Prostate gland (tissue), 2 donors: Measurements from ENCODE around the gene TRMT11. TPM values are rescaled to one million over a fixed set of nuclear protein-coding genes. Genes with fewer than 3 reads are reported as not detected.
"Not testable (repeated sequence)": the region's sequence is repeated elsewhere in the genome, so short reads cannot be mapped to it uniquely, and the experiment has no call there.

Experiments
- DNase-seq: peaks from one replicate; pipeline ENCODE4 v3.0.0-alpha.2; 2019; ENCODE audit warnings: low spot score
- H3K27ac ChIP-seq, 2 donors: fragments of 200-600 bp; sonication (generic); 2 replicates each; pipeline ENCODE4 v1.5.1; 2017 to 2019
- H3K27me3 ChIP-seq: fragments of 200-600 bp; sonication (generic); replicated peaks from 2 replicates; pipeline ENCODE4 v1.5.1; 2019; ENCODE audit not compliant: insufficient read depth
- H3K36me3 ChIP-seq, 2 donors: fragments of 200-600 bp; sonication (generic); 1 replicate in 1 of 2; 2 replicates in 1 of 2; pipeline versions ENCODE4 v1.5.1 to v1.8.1; 2017 to 2019
- H3K4me1 ChIP-seq: fragments of 200-600 bp; sonication (generic); replicated peaks from 2 replicates; pipeline ENCODE4 v1.5.1; 2019
- H3K4me3 ChIP-seq, 2 donors: fragments of 200-600 bp; sonication (generic); 2 replicates each; pipeline ENCODE4 v1.5.1; 2017 to 2019
- H3K9me3 ChIP-seq: fragments of 200-600 bp; sonication (generic); 2 replicates; pipeline ENCODE4 v1.5.1; 2017
- POLR2A ChIP-seq: fragments of 450-650 bp; IDR thresholded peaks from one replicate; pipeline ENCODE4 v1.6.1; 2016; ENCODE audit warnings: antibody characterized with exemption, mild to moderate bottlenecking
- POLR2AphosphoS5 ChIP-seq: sonication (generic); formaldehyde crosslinking; IDR thresholded peaks from one replicate; pipeline ENCODE4 v1.6.1; 2017; ENCODE audit warnings: antibody characterized with exemption
- WGBS: methylation state at CpG from one replicate; pipeline ENCODE4 v1.1.5; 2018; 5-methylcytosine and 5-hydroxymethylcytosine counted together
- intact Hi-C: fragments of 100-400 bp; cut with DNase I; formaldehyde crosslinking; loops from one replicate; pipeline ENCODE4 v1.14.2; 2022
- total RNA-seq, 2 donors: library from RNA; depleted of rRNA; stranded (reverse); fragments of >200 nt; gene quantifications; one replicate each; pipeline ENCODE4 v1.1.0, GENCODE V29; 2016
- TF ChIP-seq, protein P1 (sequence below), 4 experiments: fragments of 200-600 bp in 2 of 4; fragments of 450-650 bp in 2 of 4; sonication (generic) in 2 of 4; IDR thresholded peaks; 1 replicate in 3 of 4; 2 replicates in 1 of 4; pipeline ENCODE4 v1.5.1; 2016 to 2019; ENCODE audit warnings: antibody characterized with exemption in 4 of 4, mild to moderate bottlenecking in 2 of 4, moderate library complexity in 2 of 4

TRMT11 gene
- total RNA-seq, 2 donors from 2014 or later, result 28.3 to 35.0 TPM

DNA sequence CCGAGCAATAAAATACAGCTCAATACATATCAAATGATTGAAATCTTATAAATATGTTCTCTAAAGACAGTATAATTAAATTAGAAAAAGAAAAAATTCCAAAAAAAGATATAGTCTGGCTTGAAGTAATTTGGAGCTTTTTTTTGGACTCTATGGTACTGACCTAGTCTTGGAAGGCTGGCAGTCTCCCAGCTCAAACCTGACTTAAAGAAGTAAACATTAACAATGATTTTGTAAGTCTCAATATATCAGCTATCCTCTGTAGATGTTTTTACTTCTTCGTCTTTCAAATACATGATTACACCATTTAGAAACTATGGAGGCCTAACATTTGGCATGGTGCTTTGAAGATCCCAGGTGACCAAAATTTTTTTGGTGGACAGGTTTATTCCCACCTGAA is 15.6 kb upstream of the TRMT11 start:
- Histone ChIP-seq H3K9me3 (no peaks in the 10 kb centered on the region), H3K4me3 (no peak overlapping the region), H3K27ac (no peak overlapping the region), H3K36me3 (no peaks in the 10 kb centered on the region), H3K4me1 (no peaks in the 10 kb centered on the region), H3K27me3 (no peaks in the 10 kb centered on the region)
- 92% methylated on average over 2 of the region's 2 CpGs for WGBS
- no peak for DNase-seq
- intact Hi-C loops, result loop anchor here (5.0 kb wide), 2 partner anchors 113 to 178 kb away; partner anchors contain the start of gene NCOA7
- no peak for TF ChIP-seq POLR2AphosphoS5
- TF ChIP-seq POLR2A, result no peak
- TF ChIP-seq, protein P1, sequence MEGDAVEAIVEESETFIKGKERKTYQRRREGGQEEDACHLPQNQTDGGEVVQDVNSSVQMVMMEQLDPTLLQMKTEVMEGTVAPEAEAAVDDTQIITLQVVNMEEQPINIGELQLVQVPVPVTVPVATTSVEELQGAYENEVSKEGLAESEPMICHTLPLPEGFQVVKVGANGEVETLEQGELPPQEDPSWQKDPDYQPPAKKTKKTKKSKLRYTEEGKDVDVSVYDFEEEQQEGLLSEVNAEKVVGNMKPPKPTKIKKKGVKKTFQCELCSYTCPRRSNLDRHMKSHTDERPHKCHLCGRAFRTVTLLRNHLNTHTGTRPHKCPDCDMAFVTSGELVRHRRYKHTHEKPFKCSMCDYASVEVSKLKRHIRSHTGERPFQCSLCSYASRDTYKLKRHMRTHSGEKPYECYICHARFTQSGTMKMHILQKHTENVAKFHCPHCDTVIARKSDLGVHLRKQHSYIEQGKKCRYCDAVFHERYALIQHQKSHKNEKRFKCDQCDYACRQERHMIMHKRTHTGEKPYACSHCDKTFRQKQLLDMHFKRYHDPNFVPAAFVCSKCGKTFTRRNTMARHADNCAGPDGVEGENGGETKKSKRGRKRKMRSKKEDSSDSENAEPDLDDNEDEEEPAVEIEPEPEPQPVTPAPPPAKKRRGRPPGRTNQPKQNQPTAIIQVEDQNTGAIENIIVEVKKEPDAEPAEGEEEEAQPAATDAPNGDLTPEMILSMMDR (IDR thresholded peaks at IDR 0.05), result no peak

DNA sequence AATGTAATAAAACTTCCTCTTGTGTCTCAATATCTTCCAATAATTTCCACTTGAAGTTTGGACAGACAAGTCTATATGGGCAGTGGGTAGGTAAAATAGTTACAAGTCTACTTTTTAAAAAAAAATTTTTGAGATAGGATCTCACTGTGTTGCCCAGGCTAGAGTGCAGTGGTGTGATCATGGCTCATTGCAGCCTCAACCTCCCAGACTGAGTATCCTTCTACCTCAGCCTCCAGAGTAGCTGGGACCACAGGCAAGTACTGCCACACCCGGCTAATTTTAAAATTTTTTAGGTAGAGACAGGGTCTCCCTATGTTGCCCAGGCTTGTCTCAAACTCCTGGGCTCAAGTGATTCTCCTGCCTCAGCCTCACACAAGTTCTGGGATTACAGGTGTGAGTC is 13.9 kb upstream of the TRMT11 start:
- H3K36me3 ChIP-seq, H3K4me3 ChIP-seq, DNase-seq, H3K27me3 ChIP-seq, H3K27ac ChIP-seq, H3K4me1 ChIP-seq, H3K9me3 ChIP-seq: not testable (repeated sequence)
- intact Hi-C loops, result loop anchor here (5.0 kb wide), 2 partner anchors 115 to 180 kb away; partner anchors contain the start of gene NCOA7
- 88% methylated on average over 1 of the region's 1 CpG for WGBS

DNA sequence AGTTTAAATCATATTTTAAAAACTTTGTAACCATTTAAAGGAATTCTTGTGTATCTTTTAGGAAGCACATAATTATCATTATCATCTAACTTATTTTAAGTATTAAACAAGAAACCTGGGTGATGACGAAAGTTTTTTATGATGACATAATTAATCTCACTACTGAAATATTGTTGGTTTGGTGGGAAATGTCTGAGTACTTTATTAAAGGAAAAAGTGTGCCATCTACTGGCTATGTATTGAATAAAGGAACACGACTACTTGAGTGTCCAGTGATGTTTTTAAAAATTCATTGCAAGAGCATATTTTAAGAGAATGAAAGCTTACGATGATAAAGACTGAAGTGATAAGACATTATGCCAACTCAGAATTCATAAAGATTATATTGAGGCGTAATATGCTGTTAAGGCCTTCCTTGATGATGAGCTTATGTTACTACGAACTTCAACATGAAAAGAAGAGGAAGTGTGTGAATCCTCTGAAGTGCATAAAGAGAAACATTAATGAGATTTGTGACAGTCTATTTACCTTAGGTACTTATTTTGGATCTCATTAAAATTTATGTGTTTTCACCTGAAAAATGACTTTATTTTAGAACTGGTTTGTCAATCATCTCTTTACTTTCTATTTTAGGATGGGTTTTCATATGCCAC is 12.0 kb upstream of the TRMT11 start:
- Histone ChIP-seq H3K4me1 (no peaks in the 10 kb centered on the region), H3K36me3 (no peaks in the 10 kb centered on the region), H3K27ac (no peak overlapping the region), H3K27me3 (no peaks in the 10 kb centered on the region), H3K4me3 (no peak overlapping the region), H3K9me3 (no peaks in the 10 kb centered on the region)
- intact Hi-C loops, result loop anchor here (5.0 kb wide), 2 partner anchors 117 to 182 kb away; partner anchors contain the start of gene NCOA7
- WGBS, result 22% methylated on average over 5 of the region's 5 CpGs
- no peak for TF ChIP-seq POLR2A
- TF ChIP-seq, protein P1 (IDR thresholded peaks at IDR 0.05), result peak in 3 of 4 experiments; percentile 43 to 68 (median 66)
- DNase-seq, result no peak

DNA sequence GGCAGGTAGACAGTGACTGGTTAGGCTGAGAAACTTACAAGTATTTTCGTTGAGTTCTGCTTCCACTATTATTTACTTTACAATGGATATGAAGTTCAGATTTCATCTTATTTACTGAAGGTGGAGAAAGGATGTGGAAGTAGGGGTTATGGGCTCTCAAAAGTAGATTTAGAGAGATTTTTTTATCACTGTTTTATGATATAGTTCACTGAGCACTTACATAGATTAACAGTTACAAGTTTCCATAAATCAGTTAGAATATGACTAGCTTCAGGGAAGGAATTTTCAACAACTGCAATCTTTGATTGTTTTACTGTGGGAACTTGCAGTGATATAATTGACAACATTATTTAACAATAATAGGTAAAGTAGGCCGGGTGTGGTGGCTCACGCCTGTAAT is 7.2 kb upstream of the TRMT11 start:
- 72% methylated on average over 3 of the region's 3 CpGs for WGBS
- H3K36me3 ChIP-seq, result no peaks in the 10 kb centered on the region
- no peak for DNase-seq

DNA sequence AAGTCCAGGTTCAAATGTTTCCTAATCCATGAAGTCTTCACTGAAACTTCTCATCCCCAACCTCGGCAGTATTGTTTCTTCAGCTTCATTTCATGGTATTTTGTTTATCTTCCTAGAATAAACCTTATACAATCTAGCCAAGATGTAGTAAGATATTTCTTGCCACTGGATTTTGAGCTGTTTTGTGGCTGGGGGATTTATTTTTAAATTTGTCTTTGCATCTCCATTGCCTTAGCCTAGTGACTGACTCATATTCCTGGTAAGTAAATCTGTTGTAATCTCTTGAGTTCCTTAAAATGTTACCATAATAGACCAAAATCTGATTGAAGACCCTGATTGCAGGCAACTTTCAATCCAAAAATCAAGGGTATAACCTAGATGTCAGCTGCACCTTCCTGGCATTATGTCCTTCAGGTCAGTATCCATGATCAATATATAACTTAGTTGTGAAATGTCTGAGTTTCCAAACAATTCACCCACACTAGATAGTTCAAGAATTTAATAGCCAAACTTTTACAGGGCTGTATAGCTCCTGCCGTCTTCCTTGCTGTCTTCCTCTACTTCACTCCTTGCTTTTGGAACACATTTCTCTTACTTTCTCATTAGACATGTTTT is 4.7 kb upstream of the TRMT11 start:
- TF ChIP-seq, protein P1 (IDR thresholded peaks at IDR 0.05), result no peak
- TF ChIP-seq POLR2AphosphoS5, result no peak
- TF ChIP-seq POLR2A, result no peak
- Histone ChIP-seq H3K27me3 (no peaks in the 10 kb centered on the region), H3K27ac (no peak overlapping the region), H3K4me1 (no peaks in the 10 kb centered on the region), H3K9me3 (no peaks in the 10 kb centered on the region), H3K4me3 (no peak overlapping the region), H3K36me3 (no peaks in the 10 kb centered on the region)
- no peak for DNase-seq
- WGBS, result 78% methylated on average over 2 of the region's 2 CpGs
- intact Hi-C loops, result no loop called here

More for the DNA sequence above, 7.2 kb upstream of the TRMT11 start:
- H3K4me3 ChIP-seq, result no peak overlapping the region
- intact Hi-C loops, result no loop called here
- no peaks in the 10 kb centered on the region for H3K27me3 ChIP-seq
- H3K27ac ChIP-seq, result no peak overlapping the region
- no peaks in the 10 kb centered on the region for H3K4me1 ChIP-seq
- TF ChIP-seq POLR2AphosphoS5, result no peak
- TF ChIP-seq POLR2A, result no peak
- TF ChIP-seq, protein P1 (IDR thresholded peaks at IDR 0.05), result no peak
- H3K9me3 ChIP-seq, result no peaks in the 10 kb centered on the region
